B cell (primary cell): ENCODE results near the gene RHOD. TPM values are rescaled to one million over a fixed set of nuclear protein-coding genes. Genes with fewer than 3 reads are reported as not detected.

Experiments
- ATAC-seq: fragments of 200-7000 bp; cut with Tn5 transposase; one replicate; pipeline ENCODE4 v1.10.0; 2021; ENCODE audit warnings: low read depth, mild to moderate bottlenecking, moderate number of reproducible peaks, moderate library complexity
- CTCF ChIA-PET: fragments of 350-600 bp; sonication (Branson Sonifier 250); formaldehyde crosslinking; loops from one replicate; lab custom pipeline; 2021; ENCODE audit warnings: antibody characterized with exemption, inconsistent platforms; lab: Charles Lee
- POLR2A ChIA-PET: fragments of 350-600 bp; sonication (Branson Sonifier 250); formaldehyde crosslinking; loops from one replicate; lab custom pipeline; 2021; ENCODE audit warnings: antibody characterized with exemption; lab: Charles Lee
- DNase-seq: peaks from one replicate; pipeline ENCODE4 v3.0.0; 2013
- H2AFZ ChIP-seq: 2 replicates; pipeline ENCODE4 v1.6.1; 2012; ENCODE audit warnings: mild to moderate bottlenecking, low read depth, low read length; ENCODE audit not compliant: insufficient read depth, poor library complexity, severe bottlenecking
- H3K27ac ChIP-seq, 2 donors: 1 replicate in 1 of 2; 2 replicates in 1 of 2; pipeline ENCODE4 v1.5.1; 2012 to 2013; ENCODE audit warnings: low read length in 2 of 2, mild to moderate bottlenecking in 2 of 2, moderate library complexity in 1 of 2
- H3K27me3 ChIP-seq, 4 experiments: fragments of 200-600 bp in 1 of 4; sonication (generic) in 1 of 4; replicated peaks in 1 of 4; 1 replicate in 2 of 4; 2 replicates in 2 of 4; pipeline versions ENCODE4 v1.6.1 to v1.7.0; 2013 to 2016; ENCODE audit warnings: low read length in 3 of 4, mild to moderate bottlenecking in 2 of 4, mixed read lengths in 1 of 4, moderate library complexity in 1 of 4; ENCODE audit not compliant: insufficient read depth in 4 of 4, control insufficient read depth in 3 of 4; ENCODE audit errors: control extremely low read depth in 1 of 4
- H3K36me3 ChIP-seq, 2 experiments: replicated peaks in 1 of 2; 1 replicate in 1 of 2; 2 replicates in 1 of 2; pipeline versions ENCODE4 v1.6.1 to v1.7.1; 2013; ENCODE audit warnings: low read length in 1 of 2; ENCODE audit not compliant: insufficient read depth in 2 of 2, control insufficient read depth in 1 of 2; ENCODE audit errors: control extremely low read depth in 1 of 2, extremely low read depth in 1 of 2
- H3K4me1 ChIP-seq, 2 donors: fragments of 200-600 bp in 1 of 2; sonication (generic) in 1 of 2; 1 replicate in 1 of 2; 2 replicates in 1 of 2; pipeline versions ENCODE4 v1.5.1 to v1.6.1; 2013 to 2017; ENCODE audit warnings: low read length in 2 of 2; ENCODE audit not compliant: control insufficient read depth in 2 of 2, insufficient read depth in 2 of 2
- H3K4me2 ChIP-seq: replicated peaks from 2 replicates; pipeline ENCODE3; 2012; ENCODE audit warnings: mild to moderate bottlenecking, low read depth, low read length; ENCODE audit not compliant: poor library complexity, severe bottlenecking
- H3K4me3 ChIP-seq, 5 experiments: fragments of 200-600 bp in 1 of 5; sonication (generic) in 1 of 5; 1 replicate in 3 of 5; 2 replicates in 2 of 5; pipeline versions ENCODE4 v1.5.1 to v1.7.0; 2011 to 2016; ENCODE audit warnings: low read length in 4 of 5, mild to moderate bottlenecking in 4 of 5, low read depth in 2 of 5, control low read depth in 1 of 5, moderate library complexity in 1 of 5; ENCODE audit not compliant: insufficient read depth in 1 of 5; ENCODE audit errors: control extremely low read depth in 1 of 5, extremely low read depth in 1 of 5
- H3K79me2 ChIP-seq: fragments of 200-600 bp; sonication (generic); one replicate; pipeline ENCODE4 v1.6.0; 2016; ENCODE audit warnings: low read length; ENCODE audit not compliant: control insufficient read depth, insufficient read depth
- H3K9ac ChIP-seq: fragments of 200-600 bp; sonication (generic); 2 replicates; pipeline ENCODE4 v1.6.1; 2017; ENCODE audit warnings: mild to moderate bottlenecking, low read length, moderate library complexity
- H3K9me3 ChIP-seq, 3 donors: one replicate each; pipeline versions ENCODE4 v1.6.1 to v1.7.1; 2013; ENCODE audit warnings: low read length in 2 of 3; ENCODE audit not compliant: control insufficient read depth in 2 of 3, insufficient read depth in 1 of 3; ENCODE audit errors: control extremely low read depth in 1 of 3
- H4K20me1 ChIP-seq: 2 replicates; pipeline ENCODE4 v1.6.0; 2012; ENCODE audit warnings: mild to moderate bottlenecking, low read length; ENCODE audit not compliant: insufficient read depth, control insufficient read depth, poor library complexity, severe bottlenecking
- H3K27ac Mint-ChIP-seq: one replicate; pipeline ENCODE4 v1.8.0; 2021; ENCODE audit warnings: mixed read lengths
- H3K27me3 Mint-ChIP-seq: one replicate; pipeline ENCODE4 v1.8.0; 2021; ENCODE audit warnings: mixed read lengths
- H3K4me1 Mint-ChIP-seq: one replicate; pipeline ENCODE4 v1.8.0; 2021; ENCODE audit warnings: mixed read lengths
- H3K4me3 Mint-ChIP-seq: one replicate; pipeline ENCODE4 v1.8.0; 2021; ENCODE audit warnings: mixed read lengths
- H3K9me3 Mint-ChIP-seq: one replicate; pipeline ENCODE4 v1.8.0; 2022; ENCODE audit warnings: mixed read lengths; ENCODE audit not compliant: insufficient read depth
- CTCF ChIP-seq: fragments of 200-600 bp; IDR thresholded peaks from one replicate; pipeline ENCODE4 v1.8.0; 2022; ENCODE audit warnings: antibody characterized with exemption, mild to moderate bottlenecking
- EZH2 ChIP-seq: IDR thresholded peaks from 2 replicates; pipeline ENCODE4 v1.6.1; 2012; ENCODE audit warnings: borderline replicate concordance, low read depth, mild to moderate bottlenecking, moderate library complexity, low read length; ENCODE audit not compliant: insufficient read depth, poor library complexity, severe bottlenecking
- WGBS: methylation state at CpG from one replicate; pipeline ENCODE4 v1.1.5; 2013; ENCODE audit warnings: missing lambda C conversion rate; ENCODE audit not compliant: insufficient coverage; 5-methylcytosine and 5-hydroxymethylcytosine counted together
- intact Hi-C: fragments of 100-400 bp; cut with micrococcal nuclease; formaldehyde crosslinking; loops from one replicate; pipeline ENCODE4 v1.10.0; 2022
- polyA plus RNA-seq: library from polyadenylated mRNA; depleted of rRNA; stranded (reverse); fragments of >200 nt; gene quantifications from 2 replicates; pipeline ENCODE4 v1.2.3, GENCODE V29; 2012
- total RNA-seq, 2 donors: library from RNA; stranded (reverse); fragments of 120-200 nt in 1 of 2; gene quantifications; 1 replicate in 1 of 2; 2 replicates in 1 of 2; pipeline versions ENCODE4 v1.2.3 to v1.2.4, GENCODE V29; 2013 to 2022

The RHOD gene
- total and polyA plus RNA-seq, 2 donors (not counting 1 experiment from before 2014, with no cell fraction given) = 0.42 to 0.48 TPM

GRCh38 chr11:67052891-67053290, 3.8 kb upstream of the RHOD start:
- peaks cover 26% of the 10 kb centered on the region for H3K27me3 Mint-ChIP-seq
- TF ChIP-seq CTCF = no peak
- TF ChIP-seq EZH2 = no peak
- H3K9me3 Mint-ChIP-seq = no peaks in the 10 kb centered on the region
- H3K4me3 Mint-ChIP-seq = no peak overlapping the region
- H3K4me2 ChIP-seq = no peak overlapping the region
- no peak for ATAC-seq
- H3K9me3 ChIP-seq = peaks cover 0 to 4% (median 0%) of the 10 kb centered on the region in 3 donors
- no peak overlapping the region for H2AFZ ChIP-seq
- H3K9ac ChIP-seq = no peak overlapping the region
- H3K4me1 ChIP-seq = peaks cover 9% of the 10 kb centered on the region in 2 donors
- intact Hi-C loops = no loop called here
- H3K79me2 ChIP-seq = no peaks in the 10 kb centered on the region
- H3K36me3 ChIP-seq = no peaks in the 10 kb centered on the region
- ChIA-PET CTCF (interaction anchor here (0.7 to 1.5 kb wide), 5 partner anchors 15 to 329 kb away, joined by 3 to 5 read pairs (median 4); no protein-coding TSS in a partner anchor), POLR2A (interaction anchor here (0.7 kb wide), 1 partner anchor 66 kb away, joined by 6 read pairs; no protein-coding TSS in a partner anchor)
- H3K27ac ChIP-seq = no peak overlapping the region
- WGBS = 83% methylated on average over 3 of the region's 5 CpGs
- H3K27ac Mint-ChIP-seq = no peak overlapping the region
- no peaks in the 10 kb centered on the region for H4K20me1 ChIP-seq
- DNase-seq = no peak
- peaks cover 13% of the 10 kb centered on the region for H3K4me1 Mint-ChIP-seq
- peaks cover 0 to 46% (median 13%) of the 10 kb centered on the region in 4 experiments for H3K27me3 ChIP-seq
- H3K4me3 ChIP-seq = no peak overlapping the region

- intact Hi-C loops = no loop called here
- Mint-ChIP-seq H3K27ac (no peak overlapping the region), H3K4me1 (peaks cover 13% of the 10 kb centered on the region), H3K4me3 (no peak overlapping the region), H3K9me3 (no peaks in the 10 kb centered on the region), H3K27me3 (peaks cover 26% of the 10 kb centered on the region)
- Histone ChIP-seq H3K4me3 (no peak overlapping the region), H3K4me2 (no peak overlapping the region), H3K36me3 (no peaks in the 10 kb centered on the region), H3K27ac (no peak overlapping the region), H3K9me3 (peaks cover 0 to 4% (median 0%) of the 10 kb centered on the region in 3 donors), H3K27me3 (peaks cover 0 to 40% (median 13%) of the 10 kb centered on the region in 4 experiments), H3K79me2 (no peaks in the 10 kb centered on the region), H4K20me1 (no peaks in the 10 kb centered on the region), H3K4me1 (peaks cover 9% of the 10 kb centered on the region in 2 donors), H2AFZ (no peak overlapping the region), H3K9ac (no peak overlapping the region)
- ChIA-PET CTCF (interaction anchor here (0.5 to 1.5 kb wide), 5 partner anchors 14 to 331 kb away, joined by 3 to 5 read pairs (median 4); no protein-coding TSS in a partner anchor), POLR2A (no interaction called here)
- no peak for ATAC-seq
- peak; percentile 55 for TF ChIP-seq CTCF
- TF ChIP-seq EZH2 = no peak
- 67% methylated on average over 4 of the region's 7 CpGs for WGBS
- DNase-seq = peak; percentile 55
Measured at GRCh38 chr11:67053896-67054329, 2.7 kb upstream of the RHOD start.
